Measurements from ENCODE around the gene GRIFIN.
"Not testable (repeated sequence)": the region's sequence is repeated elsewhere in the genome, so short reads cannot be mapped to it uniquely, and the experiment has no call there.

GRIFIN gene

DNA sequence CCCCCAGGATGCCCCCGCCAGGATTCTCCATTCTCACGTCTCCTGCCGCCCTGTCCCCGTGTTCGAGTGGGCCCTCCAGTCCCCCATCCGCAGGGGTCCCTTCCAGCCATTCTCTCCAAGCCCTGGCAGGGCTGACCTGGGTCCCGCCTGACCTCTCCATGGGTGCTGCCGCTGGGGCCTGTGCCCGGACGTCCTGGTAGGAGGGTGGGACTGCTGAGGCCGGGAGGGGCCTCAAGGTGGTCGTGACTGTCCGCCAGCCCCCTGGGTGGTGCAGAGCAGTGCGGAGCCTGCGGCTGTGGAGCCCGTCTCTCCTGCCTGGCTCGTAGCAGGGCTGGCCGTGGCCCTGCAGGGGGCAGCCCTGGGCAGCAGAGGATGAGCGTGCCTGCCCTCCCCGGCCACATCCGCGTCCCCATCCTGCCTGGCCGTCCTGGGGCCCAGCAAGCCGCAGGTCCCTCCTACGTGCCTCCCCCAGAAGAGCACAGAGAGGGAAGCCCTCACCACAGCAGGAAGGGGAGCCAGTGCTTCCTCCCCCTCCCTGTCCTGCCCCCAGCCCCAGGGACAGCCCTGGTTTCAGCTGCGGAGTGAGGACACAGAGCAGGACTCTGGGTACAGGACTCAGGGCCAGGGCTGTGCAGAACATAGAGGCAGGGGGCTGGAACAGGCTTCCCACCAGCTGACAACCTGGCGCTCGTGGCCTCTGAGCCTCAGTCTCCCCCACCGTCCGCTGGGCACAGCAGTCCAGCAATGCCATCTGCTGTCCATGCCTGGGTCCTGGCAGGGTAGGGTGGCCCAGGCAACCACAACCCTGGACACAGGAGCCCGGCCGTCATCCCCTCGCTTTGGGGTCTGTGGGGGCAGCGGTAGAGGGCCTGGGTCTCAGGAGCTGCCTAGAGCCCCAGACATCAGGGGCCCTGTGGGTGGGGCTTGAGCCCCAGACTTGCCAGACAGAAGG, 1.5 kb upstream of the GRIFIN start:
- DNase-seq: peak; percentile 56

GRCh38 chr7:2476776-2477446, 713 bp upstream of the GRIFIN start:
- DNase-seq: no peak

GRCh38 chr7:2475678-2476015, 551 bp downstream of the GRIFIN start:
- DNase-seq: no peak

DNA sequence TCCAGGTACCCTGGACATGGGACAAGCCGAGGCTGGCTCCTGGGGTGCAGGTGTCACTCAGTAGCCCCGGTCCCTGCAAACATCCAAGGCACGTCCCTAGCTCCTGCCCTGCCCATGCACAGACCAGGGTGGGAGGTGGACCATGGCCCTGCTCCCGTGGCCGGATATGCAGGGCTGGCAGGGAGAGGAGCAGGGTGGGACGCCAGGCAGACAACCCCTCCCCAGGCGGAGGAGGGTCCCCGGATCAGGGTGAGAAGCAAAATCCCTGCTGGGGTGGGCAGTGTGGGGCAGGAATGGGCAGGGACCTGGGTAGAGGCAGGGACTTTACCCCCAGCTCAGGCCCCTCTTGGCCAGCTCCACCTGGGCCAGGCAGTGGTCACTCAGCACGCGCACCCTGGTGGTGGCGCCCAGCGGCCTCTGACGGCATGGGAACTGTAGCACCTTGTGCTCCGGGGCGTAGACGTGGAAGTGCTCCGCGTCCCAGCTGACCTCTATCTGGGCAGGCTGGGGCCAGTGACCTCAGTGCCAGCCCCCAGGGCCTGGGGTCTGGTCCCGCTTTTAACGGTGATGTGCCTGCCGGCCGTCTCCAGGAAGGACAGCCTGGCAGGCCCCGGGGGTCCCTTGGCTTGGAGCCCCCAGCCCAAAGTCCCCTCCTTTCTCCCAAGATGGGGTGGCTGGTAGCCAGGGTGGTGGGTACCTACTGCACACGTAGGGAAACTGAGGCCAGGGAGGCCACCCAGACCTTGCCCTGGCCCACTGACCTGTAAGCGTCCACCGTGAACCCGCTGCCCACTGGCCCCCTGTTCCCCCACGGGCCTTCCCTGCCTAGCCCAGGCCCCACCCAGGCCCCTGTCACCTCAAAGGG, 1.2 kb downstream of the GRIFIN start:
- no peak for DNase-seq

- no peak for DNase-seq
Measured at GRCh38 chr7:2474224-2474623, 2.0 kb downstream of the GRIFIN start.

DNA sequence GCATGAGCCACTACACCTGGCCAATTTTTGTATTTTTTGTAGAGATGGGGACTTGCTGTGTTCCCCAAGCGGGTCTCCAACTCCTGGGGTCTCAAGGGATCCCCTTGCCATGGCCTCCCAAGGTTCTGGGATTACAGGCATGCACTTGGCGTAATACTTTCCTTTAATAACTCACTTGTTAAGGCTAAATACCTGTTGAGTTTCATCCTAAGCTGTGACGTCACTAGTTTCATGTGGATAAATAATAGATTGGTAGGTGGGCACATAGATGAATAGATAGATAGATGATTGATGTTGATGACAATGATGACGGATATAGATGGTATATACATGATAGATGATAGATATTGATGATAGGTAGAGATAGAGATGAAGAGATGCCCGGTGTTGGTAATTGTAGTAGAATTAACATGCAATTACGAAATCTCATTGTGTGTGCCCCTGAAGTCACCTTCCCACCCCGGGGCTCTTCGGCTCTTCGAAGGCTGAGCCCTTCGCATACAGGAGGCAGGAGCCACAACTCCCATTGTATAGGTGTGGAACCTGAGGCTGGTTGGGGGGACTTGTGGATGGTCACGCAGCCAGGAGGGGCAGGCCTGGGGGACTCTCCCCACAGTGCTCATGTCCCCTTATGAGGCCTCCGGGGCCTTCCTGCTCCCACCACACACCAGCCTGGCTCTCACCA, 2.6 kb downstream of the GRIFIN start:
- no peak for DNase-seq

DNA sequence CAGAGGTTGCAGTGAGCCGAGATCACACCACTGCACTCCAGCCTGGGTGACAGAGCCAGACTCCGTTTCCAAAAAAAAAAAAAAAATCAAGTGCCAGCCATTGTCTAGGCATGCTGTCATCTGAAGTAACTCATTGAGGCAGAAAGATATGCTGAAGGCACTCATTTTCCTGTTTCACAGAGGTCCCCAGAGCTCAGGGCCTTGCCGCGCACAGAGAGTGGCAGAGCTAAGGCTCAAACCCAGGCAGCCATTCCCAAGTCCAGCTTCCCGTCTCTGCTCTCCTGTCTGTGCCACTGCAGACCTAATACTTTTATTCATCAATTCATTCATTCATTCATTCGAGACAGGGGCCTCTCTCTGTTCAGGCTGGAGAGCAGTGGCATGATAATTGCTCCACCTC, 3.5 kb downstream of the GRIFIN start:
- no peak for DNase-seq

DNA sequence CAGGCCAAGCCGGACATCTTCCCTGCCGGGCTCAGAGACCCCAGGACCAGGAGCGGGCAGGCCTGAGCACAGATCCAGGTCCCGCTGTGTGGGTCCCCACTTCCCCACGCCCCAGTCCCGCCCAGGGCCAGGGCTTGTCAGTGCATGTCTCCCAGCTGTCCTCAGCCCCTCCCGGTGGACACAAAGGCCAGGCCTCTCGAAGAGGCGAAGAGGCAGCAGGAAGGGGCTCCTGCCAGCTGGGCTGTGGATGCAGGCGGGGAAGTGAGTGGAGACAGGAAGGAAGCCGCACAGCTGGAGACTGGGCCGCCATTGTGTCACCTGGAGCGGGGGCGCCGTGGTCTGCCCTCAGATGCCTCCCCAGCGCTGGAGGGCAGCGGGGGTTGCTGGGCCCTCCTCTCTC, 4.8 kb downstream of the GRIFIN start:
- no peak for DNase-seq

GRCh38 chr7:2471022-2471329, 5.2 kb downstream of the GRIFIN start:
- DNase-seq: no peak

GRCh38 chr7:2470204-2471021, 5.8 kb downstream of the GRIFIN start:
- no peak for DNase-seq

DNA sequence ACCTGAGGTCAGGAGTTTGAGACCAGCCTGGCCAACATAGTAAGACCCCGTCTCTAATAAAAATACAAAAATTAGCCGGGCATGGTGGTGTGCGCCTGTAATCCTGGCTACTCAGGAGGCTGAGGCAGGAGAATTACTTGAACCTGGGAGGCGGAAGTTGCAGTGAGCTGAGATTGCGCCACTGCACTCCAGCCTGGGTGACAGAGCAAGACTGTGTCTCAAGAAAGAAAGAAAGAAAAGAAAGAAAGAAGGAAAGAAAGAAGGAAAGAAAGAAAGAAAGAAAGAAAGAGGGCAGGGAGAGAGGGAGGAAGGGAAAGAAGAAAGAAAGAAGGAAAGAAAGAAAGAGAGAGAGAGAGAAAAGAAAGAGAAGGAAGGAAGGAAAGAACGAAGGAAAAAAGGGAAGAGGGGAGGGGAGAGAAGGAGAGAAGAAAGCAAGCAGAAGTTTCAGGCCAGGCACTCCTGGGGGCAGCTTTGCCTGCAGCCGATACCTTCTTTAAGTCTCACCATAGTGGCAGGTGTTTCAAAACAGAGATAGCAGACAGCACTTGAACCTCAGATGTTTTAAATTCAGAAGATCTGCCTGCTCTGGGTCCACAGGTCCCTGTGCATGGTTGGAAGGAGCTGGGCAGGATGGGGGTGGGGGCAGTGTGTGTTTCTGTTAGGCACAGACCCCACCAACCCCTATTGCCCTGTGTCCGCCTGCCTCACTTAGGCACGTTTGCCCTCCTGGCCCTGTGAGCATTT, 6.6 kb downstream of the GRIFIN start:
- not testable (repeated sequence) for DNase-seq

DNA sequence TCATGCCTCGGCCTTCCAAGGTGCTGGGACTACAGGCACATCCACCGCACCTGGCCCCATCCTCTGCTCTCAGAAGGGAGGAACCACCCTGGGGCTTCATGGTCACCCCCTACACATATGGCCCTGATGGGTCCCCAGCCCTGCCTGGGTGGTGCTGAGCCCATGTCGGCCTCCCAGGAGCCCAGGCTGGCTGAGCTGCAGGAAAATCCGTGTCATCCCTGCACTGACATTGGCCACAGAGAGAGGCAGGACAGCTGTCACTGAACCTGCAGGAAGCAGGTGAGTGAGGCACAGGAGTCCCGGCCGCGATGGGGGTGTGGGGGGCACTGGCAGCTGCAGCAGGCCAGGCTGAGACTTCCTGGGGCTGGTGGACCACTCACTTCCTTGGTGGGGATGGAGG, 8.0 kb downstream of the GRIFIN start:
- DNase-seq: no peak

- no peak for DNase-seq
Measured at GRCh38 chr7:2466675-2467074, 9.5 kb downstream of the GRIFIN start.

DNA sequence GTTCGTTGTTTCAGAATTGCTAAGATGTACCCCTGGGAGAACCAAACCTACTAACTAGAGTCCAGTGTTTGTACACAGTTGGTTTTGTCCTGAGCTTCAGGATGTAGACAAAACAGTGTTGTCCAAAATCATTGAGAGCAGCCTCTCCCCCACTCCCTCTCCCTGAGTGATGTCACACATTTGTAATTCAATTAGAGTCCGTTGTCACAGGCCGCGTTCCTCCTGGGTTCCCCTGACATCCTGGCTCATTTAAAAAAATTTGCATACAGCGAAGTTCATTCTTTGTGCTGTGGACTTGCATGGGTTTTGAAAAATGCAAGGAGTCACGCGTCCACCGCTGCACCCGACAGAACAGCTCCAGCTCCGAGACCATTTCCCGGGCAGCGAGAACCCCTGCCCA, 10.3 kb downstream of the GRIFIN start:
- DNase-seq: no peak

GRCh38 chr7:2462731-2463130, 13.5 kb downstream of the GRIFIN start:
- no peak for DNase-seq

- no peak for DNase-seq
Measured at GRCh38 chr7:2461268-2462026, 14.8 kb downstream of the GRIFIN start.

- DNase-seq: no peak
Measured at GRCh38 chr7:2460641-2461040, 15.6 kb downstream of the GRIFIN start.

DNA sequence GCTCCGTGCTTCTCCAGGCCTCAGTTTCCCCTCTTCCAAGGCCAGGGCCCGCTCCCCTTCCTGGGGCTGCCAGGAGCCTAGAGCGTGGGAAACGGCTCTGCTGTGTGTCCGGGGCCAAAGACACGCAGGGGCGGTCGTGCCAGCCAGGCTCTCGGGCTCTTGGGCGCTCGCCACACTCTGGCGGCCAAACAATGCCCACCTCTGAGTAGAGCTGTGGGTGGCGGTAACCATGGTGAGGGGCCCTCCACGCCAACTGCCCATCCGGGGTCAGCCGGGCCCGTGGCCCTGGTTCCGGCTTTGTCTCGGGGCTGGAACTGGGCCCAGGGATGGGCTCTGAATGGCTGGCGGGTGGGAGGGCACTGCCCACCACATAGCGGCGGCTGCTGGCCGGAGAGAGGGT, 16.0 kb downstream of the GRIFIN start:
- DNase-seq: no peak

- no peak for DNase-seq
Measured at GRCh38 chr7:2459674-2460073, 16.5 kb downstream of the GRIFIN start.

DNA sequence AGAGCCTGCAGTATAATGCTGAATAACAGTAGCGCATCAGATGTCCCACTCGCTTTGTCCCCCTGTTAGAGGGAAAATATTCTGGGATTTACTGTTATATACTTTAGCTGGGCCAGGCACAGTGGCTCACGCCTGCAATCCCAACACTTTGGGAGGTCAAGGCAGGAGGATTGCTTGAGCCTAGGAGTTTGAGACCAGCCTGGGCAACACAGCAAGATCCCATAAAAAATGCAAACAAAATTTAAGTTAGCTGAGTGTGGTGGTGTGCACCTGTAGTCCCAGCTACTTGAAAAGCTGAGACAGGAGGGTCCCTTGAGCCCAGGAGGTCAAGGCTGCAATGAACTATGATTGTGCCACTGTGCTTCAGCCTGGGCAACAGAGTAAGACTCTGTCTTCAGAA, 22.3 kb downstream of the GRIFIN start:
- not testable (repeated sequence) for DNase-seq

All from activated naive CD4-positive, alpha-beta T cell treated with anti-CD3 and anti-CD28 coated beads, Interleukin-2, amount 50 U/mL, for 16 hours (primary cell).